Fibroblast of lung (primary cell): Measurements from ENCODE around the gene ACTL6B.

Experiments
- CTCF ChIP-seq, 2 donors: IDR thresholded peaks in 1 of 2; conservative IDR thresholded peaks in 1 of 2; 1 replicate in 1 of 2; 2 replicates in 1 of 2; pipeline ENCODE4 v1.5.1; 2011 to 2012; ENCODE audit warnings: low read length in 2 of 2, control low read depth in 1 of 2, inconsistent platforms in 1 of 2, low read depth in 1 of 2, mild to moderate bottlenecking in 1 of 2
- EZH2 ChIP-seq: IDR thresholded peaks from 2 replicates; pipeline ENCODE4 v1.5.1; 2012; ENCODE audit warnings: low read length, control low read depth, mild to moderate bottlenecking; ENCODE audit errors: missing control alignments

- TF ChIP-seq CTCF (conservative IDR thresholded peaks at IDR 0.05 in 1 of 2, IDR thresholded peaks at IDR 0.05 in 1 of 2; ENCODE audit: low read depth in 1 of 2, low read length in 2 of 2) (no peak), EZH2 (no peak)
Observed at GRCh38 chr7:100654908-100655831, 1.1 kb downstream of the ACTL6B start.
